HG03521 (cell line): ENCODE results near the gene LRRFIP2.

Experiments
- ATAC-seq: cut with Tn5 transposase; IDR thresholded peaks from one replicate; pipeline ENCODE4 v1.9.1; 2021; ENCODE audit warnings: mild to moderate bottlenecking, moderate library complexity; ENCODE audit not compliant: unreplicated experiment

LRRFIP2 gene

GRCh38 chr3:37029111-37029510, 145.3 kb downstream of the LRRFIP2 start:
- no peak for ATAC-seq

GRCh38 chr3:37028329-37028728, 146.1 kb downstream of the LRRFIP2 start:
- no peak for ATAC-seq

- ATAC-seq, result no peak
Measured at GRCh38 chr3:37026851-37027250, 147.5 kb downstream of the LRRFIP2 start.

GRCh38 chr3:37025561-37026335, 148.6 kb downstream of the LRRFIP2 start:
- ATAC-seq, result no peak

GRCh38 chr3:37024820-37025405, 149.5 kb downstream of the LRRFIP2 start:
- no peak for ATAC-seq

- no peak for ATAC-seq
Measured at GRCh38 chr3:37024092-37024491, 150.3 kb downstream of the LRRFIP2 start.

- no peak for ATAC-seq
Measured at GRCh38 chr3:37017683-37018082, 156.7 kb downstream of the LRRFIP2 start.

GRCh38 chr3:37016903-37017302, 157.5 kb downstream of the LRRFIP2 start:
- no peak for ATAC-seq

- ATAC-seq, result no peak
Measured at GRCh38 chr3:37015642-37016041, 158.7 kb downstream of the LRRFIP2 start.

- ATAC-seq, result no peak
Measured at GRCh38 chr3:37014620-37015019, 159.8 kb downstream of the LRRFIP2 start.
